GM21367 (cell line): ENCODE measurements around the gene IRF2BP2.
"Not testable (repeated sequence)": the region's sequence is repeated elsewhere in the genome, so short reads cannot be mapped to it uniquely, and the experiment has no call there.

Source experiments
- ATAC-seq: cut with Tn5 transposase; IDR thresholded peaks from one replicate; pipeline ENCODE4 v1.9.1; 2021; ENCODE audit not compliant: unreplicated experiment

IRF2BP2 gene

GRCh38 chr1:234634922-234635321 lies 24.9 kb upstream of the IRF2BP2 start:
- ATAC-seq, result not testable (repeated sequence)

- ATAC-seq, result no peak
Observed at GRCh38 chr1:234634387-234634786, 24.4 kb upstream of the IRF2BP2 start.

DNA sequence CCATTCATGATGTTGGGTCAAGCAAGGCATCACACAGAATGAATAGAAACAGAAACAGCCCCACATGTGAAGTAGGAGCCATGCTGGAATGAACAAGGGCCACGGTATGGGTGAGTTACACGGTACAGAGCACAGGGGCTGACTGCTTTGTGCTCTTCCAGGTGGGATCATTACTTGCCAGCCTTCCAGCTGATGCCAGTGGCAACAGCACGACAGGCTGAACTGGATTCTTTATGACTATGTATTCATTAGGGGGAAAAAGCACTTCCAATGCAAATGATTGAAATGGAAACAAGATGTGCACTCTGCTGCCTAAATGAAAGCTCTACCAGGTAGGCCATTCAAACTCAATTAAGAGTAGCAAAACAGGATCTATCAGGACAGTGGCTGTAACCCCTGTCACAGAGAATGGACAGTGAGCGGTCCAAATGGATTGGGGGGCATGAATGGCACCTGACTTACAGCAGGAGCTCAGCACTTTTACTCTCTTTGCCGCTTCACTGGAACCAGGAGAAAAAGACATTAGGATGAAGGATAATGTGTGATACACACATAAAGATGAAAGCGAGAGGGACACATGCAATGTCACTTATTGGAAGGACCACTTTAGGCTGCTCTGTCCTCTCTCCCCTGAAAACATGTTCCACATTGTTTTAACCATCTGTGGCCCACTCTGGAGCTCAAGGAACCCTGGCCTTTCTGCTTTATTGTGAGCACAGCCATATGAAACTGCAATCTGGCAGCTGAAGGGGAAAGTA lies 23.4 kb upstream of the IRF2BP2 start:
- no peak for ATAC-seq

- ATAC-seq, result no peak
Observed at GRCh38 chr1:234632225-234632624, 22.2 kb upstream of the IRF2BP2 start.

- no peak for ATAC-seq
Observed at GRCh38 chr1:234631721-234632125, 21.7 kb upstream of the IRF2BP2 start.

GRCh38 chr1:234629026-234629425 lies 19.0 kb upstream of the IRF2BP2 start:
- no peak for ATAC-seq

DNA sequence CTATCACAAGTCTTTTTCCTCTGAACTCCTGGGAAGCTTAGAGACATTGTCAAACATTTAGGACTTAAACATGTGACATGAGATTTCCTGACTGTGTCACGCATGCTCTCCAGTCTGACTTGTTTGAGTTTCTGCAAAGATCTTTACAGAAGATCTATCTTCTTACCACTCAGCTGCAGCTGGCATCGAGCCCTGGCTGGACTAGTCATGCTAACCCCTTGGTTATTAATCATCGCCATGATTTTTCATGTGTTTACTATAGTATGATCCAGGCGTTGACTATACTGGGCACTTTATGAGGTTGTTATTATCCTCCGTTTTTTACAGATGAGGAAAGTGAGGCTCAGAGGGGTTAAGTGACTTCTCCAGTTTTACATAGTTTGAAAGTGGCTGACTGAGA lies 18.1 kb upstream of the IRF2BP2 start:
- ATAC-seq, result no peak

GRCh38 chr1:234627009-234627950 lies 17.3 kb upstream of the IRF2BP2 start:
- ATAC-seq, result no peak

DNA sequence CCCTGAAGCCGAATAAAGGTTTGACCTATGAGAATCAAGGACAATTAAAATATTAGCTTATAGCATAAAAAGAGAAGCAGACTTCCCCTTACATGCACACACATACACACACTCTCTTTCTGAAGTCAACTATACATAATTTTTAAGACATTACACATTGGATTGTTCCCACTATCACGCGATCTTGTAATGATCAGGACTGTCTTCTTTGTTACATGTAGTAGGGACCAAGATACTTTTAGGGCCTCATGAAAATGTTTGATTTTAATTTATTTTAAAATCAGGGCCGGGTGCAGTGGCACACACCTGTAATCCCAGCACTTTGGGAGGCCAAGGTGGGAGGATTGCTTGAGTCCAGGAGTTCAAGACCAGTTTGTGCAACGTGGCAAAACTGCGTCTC lies 16.4 kb upstream of the IRF2BP2 start:
- ATAC-seq, result no peak

GRCh38 chr1:234624724-234625117 lies 14.7 kb upstream of the IRF2BP2 start:
- ATAC-seq, result no peak

DNA sequence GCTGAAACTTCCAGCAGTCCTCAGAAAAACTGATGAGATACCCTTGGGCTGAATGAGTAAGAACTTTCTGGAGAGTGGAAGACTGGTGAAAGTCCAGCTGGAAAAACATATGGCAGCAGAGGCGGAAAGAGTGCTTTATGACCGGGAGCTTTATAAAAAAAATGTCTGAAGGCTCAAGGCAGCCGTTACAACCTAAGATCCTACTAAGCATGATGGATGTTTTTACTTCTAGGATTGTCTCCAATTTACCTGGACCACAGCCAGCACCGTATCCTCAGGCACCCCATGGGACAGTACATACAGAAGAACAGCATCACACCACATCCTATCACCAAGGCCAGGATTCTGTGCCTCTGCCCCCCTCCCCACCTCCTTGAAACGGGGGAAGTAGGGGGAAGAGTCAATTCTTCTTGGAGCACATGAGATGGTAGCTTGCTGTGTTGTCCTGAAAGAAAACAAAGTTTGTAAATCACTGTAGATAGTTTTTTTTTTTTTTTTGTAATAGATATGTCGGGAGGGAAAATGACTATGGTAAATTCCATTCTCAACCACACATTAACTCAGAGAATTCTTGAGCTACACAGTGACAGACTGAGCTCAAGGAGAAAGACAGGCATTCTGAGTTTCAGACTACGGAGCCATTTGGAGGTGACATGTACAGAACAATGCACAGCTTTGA lies 11.8 kb upstream of the IRF2BP2 start:
- ATAC-seq, result no peak

- no peak for ATAC-seq
Observed at GRCh38 chr1:234621127-234621468, 11.1 kb upstream of the IRF2BP2 start.

DNA sequence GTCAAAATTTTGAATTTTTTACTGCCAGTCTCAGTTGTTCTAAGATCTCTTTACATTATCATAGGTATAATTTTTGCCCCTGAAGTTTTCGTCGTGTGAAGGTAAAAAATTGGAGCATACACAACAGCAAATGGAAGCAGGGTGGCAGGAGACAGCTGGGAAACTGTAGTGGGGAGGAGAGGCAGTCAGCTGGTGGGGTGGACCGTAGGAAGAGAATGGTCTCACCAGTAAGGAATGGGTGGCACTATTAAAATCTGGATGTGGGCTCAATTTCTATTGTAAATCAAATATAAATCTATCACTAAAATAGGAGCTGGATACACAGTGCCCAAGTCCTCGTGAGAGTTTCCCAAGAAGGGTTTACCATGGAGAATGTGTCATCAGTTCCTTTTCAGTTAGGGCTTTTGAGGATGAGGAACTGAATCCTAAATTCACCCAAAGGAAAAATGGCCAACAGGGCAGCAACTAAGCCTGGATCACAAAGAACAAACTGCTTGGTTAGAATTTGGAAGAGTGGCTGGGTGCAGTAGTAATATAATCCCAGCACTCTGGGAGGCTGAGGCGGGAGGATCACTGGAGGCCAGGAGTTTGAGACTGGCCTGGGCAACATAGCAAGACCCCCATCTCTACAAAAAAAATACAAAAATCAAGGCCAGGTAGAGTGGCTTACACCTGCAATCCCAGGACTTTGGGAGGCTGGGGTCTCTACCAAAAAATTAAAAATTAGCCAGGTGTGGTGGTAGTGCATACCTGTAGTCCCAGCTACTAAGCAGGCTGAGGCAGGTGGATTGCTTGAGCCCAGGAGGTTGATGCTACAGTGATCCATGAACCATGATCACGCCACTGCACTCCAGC lies 10.5 kb upstream of the IRF2BP2 start:
- no peak for ATAC-seq

- no peak for ATAC-seq
Observed at GRCh38 chr1:234619794-234620247, 9.8 kb upstream of the IRF2BP2 start.

DNA sequence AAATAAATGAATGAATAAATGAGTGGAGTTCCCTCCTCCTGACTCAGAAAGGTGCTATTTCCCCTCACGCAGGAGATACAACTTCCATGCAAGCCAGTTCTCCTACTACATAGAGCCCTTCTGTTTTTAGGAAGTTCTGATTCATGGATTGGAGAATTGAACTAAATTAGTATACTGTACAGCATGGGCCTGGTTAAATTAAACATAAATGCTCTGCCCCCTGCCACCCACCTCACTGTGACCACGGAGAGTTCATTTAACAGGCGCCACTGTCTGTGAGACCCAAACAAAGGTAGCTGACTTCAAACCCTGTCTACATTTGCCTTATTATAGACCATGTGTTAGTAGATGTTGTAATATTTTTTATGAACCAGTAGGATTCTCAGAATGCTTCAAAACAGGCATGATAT lies 9.1 kb upstream of the IRF2BP2 start:
- ATAC-seq, result no peak

- no peak for ATAC-seq
Observed at GRCh38 chr1:234618737-234619049, 8.7 kb upstream of the IRF2BP2 start.

DNA sequence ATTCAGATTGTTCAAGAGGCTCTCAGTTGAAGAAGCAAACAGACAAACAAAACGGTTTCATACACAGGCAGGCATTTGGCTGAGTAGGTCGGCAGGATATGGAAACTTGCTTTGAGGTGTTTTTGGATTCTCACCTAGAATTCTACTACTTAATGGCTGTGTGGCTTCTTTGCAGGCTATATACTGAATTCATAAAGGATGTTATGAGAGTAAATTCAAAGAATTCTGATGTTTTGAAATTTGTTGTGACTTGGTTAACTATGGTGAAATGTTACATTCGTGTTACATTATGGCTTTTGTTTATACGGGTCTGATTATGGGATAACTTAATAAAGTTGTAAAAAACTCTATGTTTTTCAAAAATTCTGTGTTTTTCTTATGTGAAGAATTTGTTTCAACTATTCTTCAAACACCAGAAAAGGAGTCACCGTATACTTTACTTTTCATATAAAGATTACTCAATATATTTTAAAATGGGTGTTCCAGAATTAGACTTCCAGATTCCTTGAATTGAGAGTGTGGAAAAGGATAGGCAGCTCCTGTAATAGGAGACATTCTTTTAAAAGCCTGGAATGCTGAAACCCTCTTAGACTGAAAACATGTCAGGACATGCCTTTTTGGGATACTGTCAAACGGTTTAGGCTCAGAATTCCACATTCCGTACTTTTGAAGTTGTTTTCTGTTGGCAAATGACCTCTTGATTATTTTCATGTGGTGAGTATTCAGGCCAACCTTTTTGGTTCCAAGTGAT lies 8.2 kb upstream of the IRF2BP2 start:
- no peak for ATAC-seq

- no peak for ATAC-seq
Observed at GRCh38 chr1:234617131-234617985, 7.4 kb upstream of the IRF2BP2 start.

GRCh38 chr1:234616644-234617043 lies 6.7 kb upstream of the IRF2BP2 start:
- no peak for ATAC-seq
